Frontal cortex (tissue), 4 donors: Measurements from ENCODE around the gene ANO4. TPM values are rescaled to one million over a fixed set of nuclear protein-coding genes. Genes with fewer than 3 reads are reported as not detected.
"Not testable (repeated sequence)": the region's sequence is repeated elsewhere in the genome, so short reads cannot be mapped to it uniquely, and the experiment has no call there.

Source experiments
- DNase-seq, 2 donors: peaks; one replicate each; pipeline ENCODE4 v3.0.0; 2012; ENCODE audit warnings: low spot score in 2 of 2
- FAIRE-seq: peaks from 2 replicates; lab custom pipeline; 2012; peaks lifted over from hg19 to GRCh38; lab: Jason Lieb, UNC
- total RNA-seq: library from RNA; depleted of rRNA; stranded (reverse); fragments of >200 nt; gene quantifications from one replicate; pipeline ENCODE4 v1.2.3, GENCODE V29; 2014
- donor health status: control.
- donor health status: control.
- donor health status: control.

Gene ANO4
- total RNA-seq, 1 donor from 2014 or later = 88.9 TPM

DNA sequence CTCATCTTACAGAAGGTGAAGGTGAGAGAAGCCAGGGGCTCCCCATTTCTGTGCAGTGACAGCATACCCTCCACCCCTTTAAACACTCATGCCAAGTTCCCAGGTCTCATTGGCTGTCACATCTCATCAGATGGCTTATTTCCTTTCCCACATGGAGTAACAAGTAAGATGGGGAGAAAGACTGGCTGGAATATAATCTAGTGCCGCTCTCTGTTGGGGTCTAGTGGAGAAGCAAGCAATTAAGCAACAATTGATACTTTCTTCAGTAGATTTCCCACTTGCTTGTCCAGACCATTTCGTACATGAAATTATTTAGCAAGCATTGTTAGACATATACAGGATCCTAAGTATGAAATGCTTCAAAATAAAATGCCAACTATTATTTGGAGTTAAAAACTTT is 323.3 kb downstream of the ANO4 start:
- FAIRE-seq = no peak

DNA sequence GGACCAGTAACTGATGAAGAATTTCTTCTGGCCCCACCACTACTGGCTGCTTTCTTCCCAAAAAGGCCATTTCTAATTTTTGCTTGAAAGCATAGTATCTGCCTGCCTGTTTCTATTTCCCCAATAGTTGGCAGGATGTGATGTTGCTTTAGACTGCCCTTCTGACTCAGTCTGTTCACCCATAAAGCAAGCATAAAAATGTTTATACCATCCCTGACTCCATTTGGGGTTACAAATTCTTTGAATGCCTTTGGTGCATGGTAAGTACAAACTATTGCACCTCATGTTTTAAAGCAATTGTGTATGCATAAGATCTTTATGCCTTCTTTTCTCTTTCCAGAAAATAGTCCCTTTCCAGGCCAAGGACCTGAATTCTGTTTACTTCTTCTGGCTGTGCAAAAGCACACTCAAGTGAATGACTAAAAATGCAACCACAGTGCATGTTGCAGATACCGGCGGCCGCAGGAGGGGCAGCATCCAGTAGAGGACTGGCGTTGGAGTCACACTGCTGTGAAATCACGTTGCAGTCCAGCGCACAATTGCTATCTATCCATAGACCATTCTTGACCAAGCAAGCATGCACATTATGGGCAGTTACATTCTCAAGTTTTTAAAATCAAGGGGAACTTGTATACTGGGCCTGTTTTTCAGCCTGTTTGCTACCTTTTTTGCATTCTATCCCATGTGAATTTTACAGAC is 333.1 kb downstream of the ANO4 start:
- DNase-seq = no peak
- no peak for FAIRE-seq

More for the DNA sequence above, 323.3 kb downstream of the ANO4 start:
- DNase-seq = no peak

DNA sequence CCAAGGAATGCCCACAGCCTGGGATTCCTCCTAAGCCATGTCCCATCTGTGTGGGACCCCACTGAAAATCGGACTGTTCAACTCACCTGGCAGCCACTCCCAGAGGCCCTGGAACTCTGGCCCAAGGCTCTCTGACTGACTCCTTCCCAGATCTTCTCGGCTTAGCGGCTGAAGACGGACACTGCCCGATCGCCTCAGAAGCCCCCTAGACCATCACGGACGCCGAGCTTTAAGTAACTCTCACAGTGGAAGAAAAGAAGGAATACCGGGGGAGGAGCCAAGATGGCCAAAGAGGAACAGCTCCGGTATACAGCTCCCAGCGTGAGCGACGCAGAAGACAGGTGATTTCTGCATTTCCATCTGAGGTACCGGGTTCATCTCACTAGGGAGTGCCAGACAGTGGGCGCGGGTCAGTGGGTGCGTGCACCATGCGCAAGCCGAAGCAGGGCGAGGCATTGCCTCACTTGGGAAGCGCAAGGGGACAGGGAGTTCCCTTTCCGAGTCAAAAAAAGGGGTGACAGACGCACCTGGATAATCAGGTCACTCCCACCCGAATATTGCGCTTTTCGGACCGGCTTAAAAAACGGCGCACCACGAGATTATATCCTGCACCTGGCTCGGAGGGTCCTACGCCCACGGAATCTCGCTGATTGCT is 351.3 kb downstream of the ANO4 start:
- FAIRE-seq, DNase-seq: not testable (repeated sequence)

DNA sequence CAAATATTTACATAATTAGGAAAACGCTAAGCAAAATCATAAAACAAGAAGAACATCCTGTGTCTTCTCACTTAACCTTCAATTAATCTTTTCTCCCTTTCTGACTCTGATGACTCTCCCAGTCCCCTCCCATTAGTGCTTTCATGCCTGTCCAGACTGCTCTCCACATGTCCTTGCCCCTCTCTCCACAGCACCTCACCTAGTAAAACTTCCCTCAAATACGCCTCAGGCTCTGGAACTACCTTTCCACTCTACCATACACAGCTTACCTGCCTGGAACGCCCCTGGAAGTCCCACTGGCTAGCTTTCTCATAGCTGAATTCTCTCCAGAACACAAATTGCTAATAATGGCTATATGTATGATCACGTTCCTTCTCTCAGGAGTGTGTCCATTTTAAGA is 370.7 kb downstream of the ANO4 start:
- DNase-seq (no peak), FAIRE-seq (no peak)

DNA sequence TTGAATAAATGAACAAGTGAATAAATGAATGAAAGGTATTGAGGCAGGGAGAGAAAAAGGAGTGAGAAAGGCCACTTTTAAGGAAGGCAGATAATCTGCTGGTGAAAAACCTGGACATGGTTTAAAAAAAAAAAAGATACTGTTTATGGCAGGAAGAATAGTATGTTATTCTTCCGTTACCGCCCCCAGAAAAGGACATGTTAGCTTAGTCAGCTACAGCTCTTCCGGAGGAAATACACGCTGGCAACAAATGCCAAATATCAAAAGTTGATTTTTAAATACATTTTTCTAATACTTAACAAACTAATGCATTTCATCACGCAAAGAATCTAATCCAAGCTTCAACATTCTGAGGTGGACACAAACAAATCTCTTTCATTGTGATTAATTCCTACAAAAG is 372.3 kb downstream of the ANO4 start:
- no peak for DNase-seq
- FAIRE-seq = no peak

DNA sequence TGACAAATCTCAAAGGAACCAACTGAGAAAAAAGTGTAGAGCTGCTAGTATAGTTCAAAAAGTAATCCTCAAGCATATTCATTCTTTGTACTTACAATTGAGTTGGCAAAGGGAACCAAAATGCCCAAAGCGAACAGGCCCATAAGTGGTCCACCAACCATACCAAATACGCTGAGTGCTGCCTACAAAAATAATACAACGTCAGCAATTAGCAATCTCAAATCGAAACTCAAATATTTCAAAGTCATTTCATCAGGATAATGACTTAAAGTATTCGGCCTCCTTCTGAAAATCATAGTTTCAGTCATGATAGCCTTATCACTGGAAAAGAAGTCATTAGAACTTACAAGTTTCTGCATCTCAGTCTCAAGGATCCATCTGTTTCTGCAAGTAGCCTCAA is 373.4 kb downstream of the ANO4 start:
- no peak for DNase-seq
- no peak for FAIRE-seq

DNA sequence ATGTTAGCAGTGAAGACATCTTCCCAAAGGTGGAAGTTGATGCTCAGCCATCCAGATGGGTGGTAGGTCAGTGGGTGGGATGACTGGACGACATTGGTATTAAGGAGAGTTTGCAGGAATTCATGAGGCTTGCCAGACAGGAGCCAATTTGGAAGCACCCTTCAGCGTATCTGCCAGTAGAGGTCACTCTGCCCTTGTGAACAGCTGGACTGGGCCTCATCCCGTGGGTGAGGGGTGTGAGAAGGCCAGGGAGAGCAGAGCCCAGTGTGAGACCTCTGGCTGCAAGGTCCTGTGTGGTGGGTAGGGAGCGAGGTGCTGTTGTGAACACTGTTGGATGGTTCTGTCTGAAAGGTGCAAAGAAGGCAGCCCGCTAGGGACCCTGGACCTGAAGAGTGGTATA is 377.7 kb downstream of the ANO4 start:
- DNase-seq (no peak), FAIRE-seq (no peak)

DNA sequence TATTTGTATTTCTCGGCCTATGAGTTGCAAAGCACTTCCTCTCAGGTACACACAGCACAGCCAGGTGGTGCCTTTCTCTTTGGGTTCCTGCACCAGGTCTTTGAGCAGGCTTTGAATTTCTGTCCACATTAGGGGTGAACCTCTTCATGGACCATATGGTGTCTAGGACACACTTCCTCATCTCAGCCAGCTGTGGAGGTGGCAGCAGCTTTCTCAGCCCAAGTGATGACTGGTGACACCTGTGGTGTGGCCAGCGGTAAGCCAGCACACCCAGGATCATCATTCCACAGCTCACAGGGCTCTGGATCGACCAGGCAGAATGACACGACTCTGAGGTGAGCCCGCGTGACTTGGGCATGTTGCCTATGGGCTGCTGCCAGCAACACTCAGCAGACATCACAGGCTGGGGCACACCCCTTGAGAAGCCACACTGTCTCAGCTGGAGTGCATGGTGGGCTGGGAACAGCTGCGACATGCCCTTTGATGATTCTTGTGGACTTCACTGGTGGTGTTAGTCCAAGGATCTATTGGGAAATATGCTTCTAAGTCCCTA is 378.7 kb downstream of the ANO4 start:
- FAIRE-seq (no peak), DNase-seq (no peak)

DNA sequence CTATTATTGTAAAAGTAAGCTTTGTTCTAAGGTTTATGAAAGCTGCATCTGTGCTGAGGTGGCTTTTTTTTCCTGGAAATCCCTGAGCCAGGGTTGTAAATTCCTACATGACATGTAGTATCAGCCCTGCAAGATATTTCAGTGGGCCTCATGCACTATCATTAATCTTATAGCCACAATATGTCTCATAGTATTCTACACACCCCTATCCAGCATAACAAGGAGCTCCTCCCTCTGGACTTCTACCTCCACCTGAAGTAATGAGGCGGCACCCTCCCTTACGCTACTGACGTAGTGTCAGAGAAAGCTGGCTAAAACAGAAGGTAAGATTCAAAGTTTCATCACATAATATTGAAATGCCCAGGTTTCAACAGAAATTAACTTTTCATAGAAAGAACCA is 380.0 kb downstream of the ANO4 start:
- FAIRE-seq = no peak
- no peak for DNase-seq

Other genes with a start within 250 kb of the ANO4 start
- 66.0 TPM for gene GAS2L3, start 221.1 kb upstream of the ANO4 start, total RNA-seq